Effector memory CD8-positive, alpha-beta T cell (primary cell): ENCODE data around the gene PAX2.

Experiments used
- ATAC-seq: fragments of 150-1000 bp; cut with Tn5 transposase; replicated peaks from 2 replicates; pipeline ENCODE4 v1.10.0; 2021; ENCODE audit warnings: mild to moderate bottlenecking, moderate library complexity
- DNase-seq, 3 experiments: peaks; one replicate each; pipeline ENCODE4 v3.0.0; 2021
- H3K27ac Mint-ChIP-seq, 2 donors: one replicate each; pipeline ENCODE4 v1.8.0; 2022; ENCODE audit warnings: mild to moderate bottlenecking in 2 of 2, mixed read lengths in 2 of 2, moderate library complexity in 2 of 2
- H3K27me3 Mint-ChIP-seq, 2 donors: one replicate each; pipeline ENCODE4 v1.8.0; 2022; ENCODE audit warnings: mixed read lengths in 2 of 2
- H3K36me3 Mint-ChIP-seq: one replicate; pipeline ENCODE4 v1.8.0; 2022; ENCODE audit warnings: mild to moderate bottlenecking, moderate library complexity, mixed read lengths; ENCODE audit not compliant: insufficient read depth
- H3K4me1 Mint-ChIP-seq, 2 donors: one replicate each; pipeline ENCODE4 v1.8.0; 2022; ENCODE audit warnings: low read depth in 2 of 2, mixed read lengths in 2 of 2
- H3K4me3 Mint-ChIP-seq, 2 donors: one replicate each; pipeline ENCODE4 v1.8.0; 2022; ENCODE audit warnings: mild to moderate bottlenecking in 2 of 2, mixed read lengths in 2 of 2, moderate library complexity in 2 of 2
- H3K9me3 Mint-ChIP-seq, 2 donors: one replicate each; pipeline ENCODE4 v1.8.0; 2022; ENCODE audit warnings: mixed read lengths in 2 of 2

PAX2 gene

GRCh38 chr10:100824886-100825285 is 79.5 kb downstream of the PAX2 start:
- Mint-ChIP-seq H3K36me3 (no peaks in the 10 kb centered on the region), H3K27me3 (peaks cover 54 to 82% of the 10 kb centered on the region in 2 donors), H3K4me1 (peaks cover 10 to 26% of the 10 kb centered on the region in 2 donors), H3K27ac (no peak overlapping the region), H3K4me3 (peak overlapping the region in 1 of 2 donors; percentile 61), H3K9me3 (no peaks in the 10 kb centered on the region)
- DNase-seq = no peak
- ATAC-seq = no peak

- ATAC-seq = no peak
- Mint-ChIP-seq H3K4me3 (peak overlapping the region; percentile 30 to 61), H3K4me1 (peaks cover 13 to 31% of the 10 kb centered on the region in 2 donors), H3K27ac (no peak overlapping the region), H3K27me3 (peaks cover 49 to 82% of the 10 kb centered on the region in 2 donors), H3K36me3 (no peaks in the 10 kb centered on the region), H3K9me3 (no peaks in the 10 kb centered on the region)
- no peak for DNase-seq
Measured at GRCh38 chr10:100825325-100825875, 80.0 kb downstream of the PAX2 start.

- H3K27me3 Mint-ChIP-seq = peaks cover 49 to 87% of the 10 kb centered on the region in 2 donors
- H3K4me1 Mint-ChIP-seq = peaks cover 13 to 32% of the 10 kb centered on the region in 2 donors
- ATAC-seq (no peak), DNase-seq (no peak)
- peak overlapping the region; percentile 30 to 61 for H3K4me3 Mint-ChIP-seq
- H3K36me3 Mint-ChIP-seq = no peaks in the 10 kb centered on the region
- no peaks in the 10 kb centered on the region for H3K9me3 Mint-ChIP-seq
- H3K27ac Mint-ChIP-seq = no peak overlapping the region
Measured at GRCh38 chr10:100826031-100826651, 80.8 kb downstream of the PAX2 start.

- Mint-ChIP-seq H3K27me3 (peaks cover 49 to 92% of the 10 kb centered on the region in 2 donors), H3K27ac (no peak overlapping the region), H3K4me1 (peaks cover 13 to 32% of the 10 kb centered on the region in 2 donors), H3K36me3 (no peaks in the 10 kb centered on the region), H3K4me3 (peak overlapping the region; percentile 88 to 90), H3K9me3 (no peaks in the 10 kb centered on the region)
- ATAC-seq (peak; percentile 17), DNase-seq (no peak)
Measured at GRCh38 chr10:100826661-100826982, 81.2 kb downstream of the PAX2 start.

GRCh38 chr10:100826983-100827818 is 81.8 kb downstream of the PAX2 start:
- Mint-ChIP-seq H3K27me3 (peaks cover 49 to 96% of the 10 kb centered on the region in 2 donors), H3K9me3 (no peaks in the 10 kb centered on the region), H3K4me3 (peak overlapping the region; percentile 88 to 90), H3K36me3 (no peaks in the 10 kb centered on the region), H3K27ac (no peak overlapping the region), H3K4me1 (peaks cover 13 to 32% of the 10 kb centered on the region in 2 donors)
- ATAC-seq = peak; percentile 37
- peak in 1 of 3 experiments; percentile 15 for DNase-seq

GRCh38 chr10:100827819-100828737 is 82.7 kb downstream of the PAX2 start:
- no peaks in the 10 kb centered on the region for H3K9me3 Mint-ChIP-seq

DNA sequence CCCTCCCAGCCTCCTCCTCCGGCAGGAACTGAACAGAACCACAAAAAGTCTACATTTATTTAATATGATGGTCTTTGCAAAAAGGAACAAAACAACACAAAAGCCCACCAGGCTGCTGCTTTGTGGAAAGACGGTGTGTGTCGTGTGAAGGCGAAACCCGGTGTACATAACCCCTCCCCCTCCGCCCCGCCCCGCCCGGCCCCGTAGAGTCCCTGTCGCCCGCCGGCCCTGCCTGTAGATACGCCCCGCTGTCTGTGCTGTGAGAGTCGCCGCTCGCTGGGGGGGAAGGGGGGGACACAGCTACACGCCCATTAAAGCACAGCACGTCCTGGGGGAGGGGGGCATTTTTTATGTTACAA is 83.3 kb downstream of the PAX2 start:
- Mint-ChIP-seq H3K4me1 (peaks cover 13 to 32% of the 10 kb centered on the region in 2 donors), H3K9me3 (no peaks in the 10 kb centered on the region), H3K27me3 (peaks cover 34 to 96% of the 10 kb centered on the region in 2 donors), H3K4me3 (peak overlapping the region; percentile 88 to 90), H3K27ac (peak overlapping the region; percentile 13 to 47), H3K36me3 (no peaks in the 10 kb centered on the region)
- DNase-seq (no peak), ATAC-seq (peak; percentile 54)

More at GRCh38 chr10:100827819-100828737, 82.7 kb downstream of the PAX2 start:
- no peaks in the 10 kb centered on the region for H3K36me3 Mint-ChIP-seq
- peaks cover 13 to 32% of the 10 kb centered on the region in 2 donors for H3K4me1 Mint-ChIP-seq
- DNase-seq = peak in 2 of 3 experiments; percentile 11 to 22
- peaks cover 40 to 96% of the 10 kb centered on the region in 2 donors for H3K27me3 Mint-ChIP-seq
- peak overlapping the region; percentile 88 to 90 for H3K4me3 Mint-ChIP-seq
- peak; percentile 55 for ATAC-seq
- H3K27ac Mint-ChIP-seq = peak overlapping the region; percentile 13 to 47

GRCh38 chr10:100829097-100829870 is 83.9 kb downstream of the PAX2 start:
- H3K9me3 Mint-ChIP-seq = no peaks in the 10 kb centered on the region
- H3K36me3 Mint-ChIP-seq = no peaks in the 10 kb centered on the region
- peak; percentile 9 for ATAC-seq
- peaks cover 28 to 91% of the 10 kb centered on the region in 2 donors for H3K27me3 Mint-ChIP-seq
- peak overlapping the region in 1 of 2 donors; percentile 23 for H3K27ac Mint-ChIP-seq
- DNase-seq = no peak
- H3K4me3 Mint-ChIP-seq = peak overlapping the region; percentile 88 to 90
- peaks cover 13 to 32% of the 10 kb centered on the region in 2 donors for H3K4me1 Mint-ChIP-seq

- no peak for ATAC-seq
- no peak overlapping the region for H3K27ac Mint-ChIP-seq
- no peaks in the 10 kb centered on the region for H3K9me3 Mint-ChIP-seq
- peak overlapping the region; percentile 88 to 90 for H3K4me3 Mint-ChIP-seq
- no peaks in the 10 kb centered on the region for H3K36me3 Mint-ChIP-seq
- H3K27me3 Mint-ChIP-seq = peaks cover 21 to 82% of the 10 kb centered on the region in 2 donors
- H3K4me1 Mint-ChIP-seq = peaks cover 13 to 32% of the 10 kb centered on the region in 2 donors
- DNase-seq = no peak
Measured at GRCh38 chr10:100829933-100830727, 84.7 kb downstream of the PAX2 start.

DNA sequence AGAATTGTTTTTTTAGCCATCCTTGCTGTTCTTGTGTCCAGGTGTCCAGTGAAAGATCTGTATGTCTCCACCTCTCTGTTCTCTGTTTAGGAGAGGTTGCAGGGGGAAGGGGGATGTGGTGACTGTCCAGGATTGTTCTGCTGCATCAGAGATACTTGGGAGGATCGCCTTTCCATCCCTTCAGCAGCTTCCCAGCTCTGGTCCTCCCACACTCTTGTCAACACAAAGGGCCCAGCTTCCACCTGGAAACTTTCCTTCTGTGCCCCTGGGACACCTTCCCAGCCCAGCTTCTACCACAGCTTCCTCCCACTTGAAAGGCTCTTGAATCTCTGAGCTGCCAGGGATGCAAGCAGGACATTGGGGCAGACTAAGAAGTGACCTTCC is 85.3 kb downstream of the PAX2 start:
- Mint-ChIP-seq H3K4me1 (peaks cover 13 to 29% of the 10 kb centered on the region in 2 donors), H3K9me3 (no peaks in the 10 kb centered on the region), H3K27ac (no peak overlapping the region), H3K27me3 (peaks cover 15 to 77% of the 10 kb centered on the region in 2 donors), H3K4me3 (peak overlapping the region in 1 of 2 donors; percentile 90), H3K36me3 (no peaks in the 10 kb centered on the region)
- ATAC-seq (no peak), DNase-seq (no peak)

- H3K4me1 Mint-ChIP-seq = peaks cover 13 to 26% of the 10 kb centered on the region in 2 donors
- DNase-seq (no peak), ATAC-seq (no peak)
- no peaks in the 10 kb centered on the region for H3K9me3 Mint-ChIP-seq
- no peak overlapping the region for H3K27ac Mint-ChIP-seq
- H3K27me3 Mint-ChIP-seq = peaks cover 9 to 71% of the 10 kb centered on the region in 2 donors
- H3K4me3 Mint-ChIP-seq = no peak overlapping the region
- no peaks in the 10 kb centered on the region for H3K36me3 Mint-ChIP-seq
Measured at GRCh38 chr10:100831742-100832141, 86.4 kb downstream of the PAX2 start.

DNA sequence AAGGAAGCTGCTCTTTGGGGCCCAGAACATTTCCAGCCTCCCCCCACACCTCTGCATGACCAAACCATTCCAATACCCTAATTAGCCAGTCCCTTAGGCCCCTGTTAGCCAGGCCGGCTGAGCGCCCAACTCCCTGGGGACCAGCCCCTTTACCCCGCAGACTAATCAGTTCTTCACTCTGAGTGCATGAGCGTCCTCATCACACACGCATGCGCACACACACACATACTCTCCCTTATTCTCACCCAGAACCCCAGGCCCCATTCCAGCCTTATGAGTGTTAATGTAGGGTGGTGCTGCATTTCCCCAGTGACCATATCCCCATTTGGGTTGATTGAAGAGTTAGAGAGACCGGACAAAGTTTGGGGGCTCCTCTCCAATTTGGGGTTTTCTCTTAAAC is 90.4 kb downstream of the PAX2 start:
- Mint-ChIP-seq H3K27me3 (peaks cover 0 to 30% of the 10 kb centered on the region in 2 donors), H3K4me1 (no peaks in the 10 kb centered on the region), H3K9me3 (no peaks in the 10 kb centered on the region), H3K27ac (no peak overlapping the region), H3K36me3 (no peaks in the 10 kb centered on the region), H3K4me3 (no peak overlapping the region)
- ATAC-seq (no peak), DNase-seq (no peak)
